Adipose tissue (tissue), 3 donors: ENCODE data around the gene ERICH3. TPM values are rescaled to one million over a fixed set of nuclear protein-coding genes. Genes with fewer than 3 reads are reported as not detected.

Source experiments
- H3K27ac ChIP-seq: one replicate; pipeline ENCODE4 v1.5.1; 2013; ENCODE audit warnings: low read depth, low read length
- WGBS, 3 donors: extraction: QIAGEN DNeasy Blood & Tissue Kit; methylation state at CpG; one replicate each; pipeline ENCODE4 v1.1.7; 2013; 5-methylcytosine and 5-hydroxymethylcytosine counted together
- polyA plus RNA-seq, 3 donors: library from polyadenylated mRNA; stranded (reverse); fragments of 200-250 nt; gene quantifications; one replicate each; pipeline ENCODE4 v1.2.3, GENCODE V29; 2013
- donor health status: healthy with polysubstance abuse.
- donor health status: Bipolar disorder and iron deficiency.
- donor health status: healthy.

Gene ERICH3
- polyA plus RNA-seq, 3 donors, result 0.05 to 0.11 TPM; not detected in 1

DNA sequence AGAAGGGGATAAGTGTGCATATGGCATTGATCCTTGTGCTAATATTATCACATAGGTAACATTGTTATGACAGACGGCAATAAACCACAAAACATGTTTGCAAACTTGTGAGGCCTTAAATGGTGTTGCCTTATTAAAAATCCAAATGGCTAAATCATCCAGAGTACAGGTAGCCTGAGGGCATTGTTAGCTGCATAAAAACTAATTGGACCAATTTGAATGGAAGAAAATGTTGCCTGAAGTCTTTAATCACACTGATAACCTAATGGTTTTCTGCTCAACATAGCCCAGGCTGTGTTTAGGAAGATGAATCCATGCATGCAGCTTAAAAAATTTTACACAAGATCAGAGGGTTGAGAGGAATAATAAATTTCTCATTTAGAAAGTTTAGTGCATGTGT, 141.8 kb downstream of the ERICH3 start:
- 59 to 86% (median 78%) methylated on average over 1 of the region's 1 CpG for WGBS, 3 donors

DNA sequence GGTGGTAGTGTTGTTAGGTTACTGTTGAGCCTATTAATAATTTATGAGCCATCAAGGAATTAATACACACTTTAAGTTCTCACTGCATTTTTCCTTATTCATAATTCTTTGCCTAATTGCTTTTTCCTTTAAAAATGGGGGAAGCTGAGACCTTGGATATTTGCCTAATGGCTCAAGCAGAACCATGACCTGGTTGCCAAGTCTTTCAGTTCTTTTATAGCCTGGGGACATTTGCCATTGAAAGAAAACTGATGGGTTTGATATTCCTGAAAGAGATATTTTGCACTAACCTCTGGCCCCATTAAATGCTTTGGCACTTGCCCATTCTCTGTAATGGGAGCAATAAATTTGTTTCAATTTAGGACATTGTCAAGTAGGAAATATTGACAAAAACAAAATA, 142.7 kb downstream of the ERICH3 start:
- H3K27ac ChIP-seq, result no peak overlapping the region

More for the DNA sequence above, 141.8 kb downstream of the ERICH3 start:
- no peak overlapping the region for H3K27ac ChIP-seq

DNA sequence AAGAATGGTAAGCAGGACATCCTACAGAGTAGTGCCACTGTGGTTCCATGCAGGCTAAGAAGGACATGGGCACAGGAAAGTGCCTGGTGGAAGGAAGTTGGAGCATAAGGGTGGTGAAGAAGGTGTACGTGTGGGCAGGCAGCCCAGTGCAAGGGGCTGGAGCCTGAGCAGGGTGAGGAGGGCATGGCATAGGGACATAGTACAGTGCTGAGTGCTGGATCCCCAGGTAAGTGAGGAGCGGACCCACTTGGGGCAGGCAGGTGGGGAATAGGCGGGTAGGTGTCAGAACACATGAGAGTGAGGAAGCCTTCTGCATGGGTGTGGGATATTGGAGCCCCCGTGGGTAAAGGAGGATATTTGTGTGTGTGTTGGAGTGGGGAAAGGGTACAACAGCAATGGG, 145.5 kb downstream of the ERICH3 start:
- WGBS, 3 donors, result 79 to 89% (median 86%) methylated on average over 4 of the region's 4 CpGs
- no peak overlapping the region for H3K27ac ChIP-seq

DNA sequence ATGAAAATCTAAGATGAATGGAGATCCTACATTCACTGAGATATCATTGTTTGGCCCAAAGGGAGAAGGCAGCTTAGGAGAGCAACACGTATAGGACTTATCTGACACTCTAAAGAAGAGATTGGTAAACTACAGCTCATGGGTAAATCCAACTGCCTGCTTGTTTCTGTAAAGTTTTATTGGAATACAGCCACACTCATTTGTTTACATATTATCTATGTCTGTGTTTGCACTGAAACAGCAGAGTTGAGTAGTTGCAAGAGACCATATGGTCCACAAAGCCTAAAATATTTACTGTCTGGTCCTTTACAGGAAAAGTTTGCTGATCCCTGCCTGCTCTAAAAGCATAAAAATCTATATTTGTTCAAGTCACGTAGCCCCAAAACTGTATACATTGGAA, 146.9 kb downstream of the ERICH3 start:
- 36 to 72% (median 70%) methylated on average over 2 of the region's 2 CpGs for WGBS, 3 donors
- no peak overlapping the region for H3K27ac ChIP-seq

DNA sequence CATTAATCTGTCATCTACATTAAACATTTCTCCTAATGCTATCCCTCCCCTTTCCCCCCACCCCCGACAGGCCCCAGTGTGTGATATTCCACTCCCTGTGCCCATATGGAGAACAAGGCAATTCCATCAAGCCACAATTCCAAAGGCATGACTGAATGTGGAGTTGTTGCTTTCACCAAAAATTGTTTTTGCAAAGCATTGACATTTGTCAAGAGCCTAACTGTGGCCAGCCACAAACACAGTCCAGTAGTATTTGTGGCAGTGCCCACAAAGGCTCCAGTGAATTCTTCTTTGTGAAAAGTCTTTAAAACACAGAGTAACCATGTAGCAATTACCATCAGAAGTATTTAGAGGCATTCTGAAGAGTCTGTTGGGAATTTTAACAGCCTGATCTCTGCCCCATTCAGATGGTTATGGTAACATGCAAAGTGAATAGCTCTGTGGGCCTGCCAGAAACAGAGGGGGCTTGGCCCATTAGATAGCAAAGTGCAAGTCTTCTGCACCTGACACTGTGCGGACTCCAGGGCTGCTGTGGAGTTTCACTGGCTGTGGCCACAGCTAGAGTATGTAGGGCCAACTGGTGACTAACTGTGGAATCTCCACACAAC, 149.6 kb downstream of the ERICH3 start:
- WGBS, 3 donors, result 73 to 78% (median 75%) methylated on average over 2 of the region's 2 CpGs
- H3K27ac ChIP-seq, result no peak overlapping the region

DNA sequence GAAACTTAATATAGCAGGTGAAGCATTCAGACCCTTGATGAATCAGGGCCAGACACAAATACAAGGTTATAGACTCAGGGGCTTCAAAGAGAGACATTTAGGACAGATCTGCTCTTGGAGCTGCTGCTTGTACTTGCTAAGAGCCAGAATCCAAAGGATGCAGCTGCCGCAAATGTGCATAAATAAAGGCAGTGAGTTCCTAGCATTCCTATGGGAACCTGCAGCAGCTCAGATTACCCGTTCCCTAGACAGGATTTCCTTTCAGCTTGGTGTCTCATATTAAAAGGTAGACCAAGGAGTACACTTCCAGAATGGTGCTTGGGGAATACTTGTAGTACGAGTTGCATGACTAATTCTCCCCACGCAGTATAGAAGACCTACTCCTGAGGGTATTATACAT, 151.4 kb downstream of the ERICH3 start:
- no peak overlapping the region for H3K27ac ChIP-seq
- 19 to 31% (median 28%) methylated on average over 4 of the region's 4 CpGs for WGBS, 3 donors

Other genes with a start within 250 kb of the ERICH3 start
- not detected for gene LRRC53, start 161.2 kb downstream of the ERICH3 start, polyA plus RNA-seq
- 10 to 100 TPM; 21.4 to 30.2 (median 26.3) TPM for gene CRYZ, start 59.3 kb upstream of the ERICH3 start, polyA plus RNA-seq
- 10 to 100 TPM in 2 of 3 donors, 1 to 10 TPM in 1; 4.7 to 15.6 (median 10.5) TPM for gene TYW3, start 59.4 kb upstream of the ERICH3 start, polyA plus RNA-seq